D721Med (cell line): ENCODE results near the gene VAMP7.

Source experiments
- DNase-seq: peaks from one replicate; pipeline ENCODE4 v3.0.0; 2011; ENCODE audit warnings: low spot score; ENCODE audit not compliant: insufficient read length
- FAIRE-seq: peaks from 2 replicates; lab custom pipeline; 2011; peaks lifted over from hg19 to GRCh38; lab: Jason Lieb, UNC
- TF ChIP-seq, protein P1 (sequence below): IDR thresholded peaks from 2 replicates; pipeline ENCODE4 v1.5.1; 2012; ENCODE audit warnings: mild to moderate bottlenecking, control low read depth; ENCODE audit not compliant: insufficient read depth; ENCODE audit errors: missing control alignments

VAMP7 gene

GRCh38 chrX:155886409-155886808 is 5.3 kb downstream of the VAMP7 start:
- DNase-seq (no peak), FAIRE-seq (no peak)
- TF ChIP-seq, protein P1, sequence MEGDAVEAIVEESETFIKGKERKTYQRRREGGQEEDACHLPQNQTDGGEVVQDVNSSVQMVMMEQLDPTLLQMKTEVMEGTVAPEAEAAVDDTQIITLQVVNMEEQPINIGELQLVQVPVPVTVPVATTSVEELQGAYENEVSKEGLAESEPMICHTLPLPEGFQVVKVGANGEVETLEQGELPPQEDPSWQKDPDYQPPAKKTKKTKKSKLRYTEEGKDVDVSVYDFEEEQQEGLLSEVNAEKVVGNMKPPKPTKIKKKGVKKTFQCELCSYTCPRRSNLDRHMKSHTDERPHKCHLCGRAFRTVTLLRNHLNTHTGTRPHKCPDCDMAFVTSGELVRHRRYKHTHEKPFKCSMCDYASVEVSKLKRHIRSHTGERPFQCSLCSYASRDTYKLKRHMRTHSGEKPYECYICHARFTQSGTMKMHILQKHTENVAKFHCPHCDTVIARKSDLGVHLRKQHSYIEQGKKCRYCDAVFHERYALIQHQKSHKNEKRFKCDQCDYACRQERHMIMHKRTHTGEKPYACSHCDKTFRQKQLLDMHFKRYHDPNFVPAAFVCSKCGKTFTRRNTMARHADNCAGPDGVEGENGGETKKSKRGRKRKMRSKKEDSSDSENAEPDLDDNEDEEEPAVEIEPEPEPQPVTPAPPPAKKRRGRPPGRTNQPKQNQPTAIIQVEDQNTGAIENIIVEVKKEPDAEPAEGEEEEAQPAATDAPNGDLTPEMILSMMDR, result no peak

DNA sequence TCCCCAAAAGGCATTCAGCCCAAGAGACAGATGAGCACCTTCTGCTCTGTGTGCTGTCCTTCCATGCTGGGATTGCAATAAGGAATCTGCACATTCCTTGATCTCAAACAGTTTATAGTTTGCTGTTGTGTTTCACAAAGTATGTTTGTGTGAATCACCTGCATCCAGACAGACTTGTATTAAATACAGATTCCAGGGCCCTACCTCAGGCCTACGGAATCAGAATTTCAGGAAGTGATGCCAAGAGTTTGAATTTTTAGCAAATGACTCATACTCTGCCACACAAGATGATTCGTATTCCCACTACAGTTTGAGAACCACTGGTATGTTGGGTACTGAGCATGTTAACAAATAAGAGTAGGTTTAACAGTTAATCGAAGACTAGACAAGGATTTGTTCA is 7.0 kb downstream of the VAMP7 start:
- TF ChIP-seq, protein P1, result no peak
- DNase-seq (no peak), FAIRE-seq (no peak)

- no peak for FAIRE-seq
- no peak for DNase-seq
- TF ChIP-seq, protein P1, result no peak
Measured at GRCh38 chrX:155889328-155889727, 8.2 kb downstream of the VAMP7 start.

- DNase-seq (no peak), FAIRE-seq (no peak)
Measured at GRCh38 chrX:155891446-155892210, 10.5 kb downstream of the VAMP7 start.

GRCh38 chrX:155893521-155893920 is 12.4 kb downstream of the VAMP7 start:
- DNase-seq (no peak), FAIRE-seq (no peak)
- TF ChIP-seq, protein P1, result no peak

More at GRCh38 chrX:155891446-155892210, 10.5 kb downstream of the VAMP7 start:
- TF ChIP-seq, protein P1, result no peak

- DNase-seq, result no peak
- TF ChIP-seq, protein P1, result no peak
- no peak for FAIRE-seq
Measured at GRCh38 chrX:155896512-155896911, 15.4 kb downstream of the VAMP7 start.

DNA sequence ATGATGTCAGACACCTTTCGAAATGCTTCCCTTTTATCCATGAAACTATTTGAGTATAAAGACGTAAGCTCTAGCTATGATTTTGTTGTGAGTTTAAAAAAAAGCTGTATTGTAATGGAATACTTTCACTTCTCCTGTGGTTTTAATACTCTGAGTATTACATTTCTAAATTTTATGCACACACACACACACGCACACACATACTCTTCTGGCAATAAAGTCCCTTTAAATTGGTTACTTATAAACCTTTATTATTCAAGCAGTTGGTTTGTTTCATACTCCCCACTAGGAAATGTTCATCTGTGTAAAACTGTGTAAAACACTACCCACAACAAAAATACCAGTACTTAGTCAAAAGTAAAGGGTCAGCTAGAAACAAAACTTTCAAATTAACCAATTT is 18.2 kb downstream of the VAMP7 start:
- FAIRE-seq (no peak), DNase-seq (no peak)
- TF ChIP-seq, protein P1, result no peak
